Stimulated activated CD8-positive, alpha-beta memory T cell treated with anti-CD3 and anti-CD28 coated beads, Interleukin-2, amount 100 ng/mL, for 48 hours (primary cell): ENCODE results near the gene EVC.
"Not testable (repeated sequence)": the region's sequence is repeated elsewhere in the genome, so short reads cannot be mapped to it uniquely, and the experiment has no call there.

Source experiments
- DNase-seq, 2 donors: peaks; one replicate each; pipeline ENCODE4 v3.0.0-alpha.2; 2020; ENCODE audit warnings: low read depth in 2 of 2

Gene EVC

GRCh38 chr4:5812506-5813229 lies 101.7 kb downstream of the EVC start:
- no peak for DNase-seq

GRCh38 chr4:5813882-5814255 lies 102.9 kb downstream of the EVC start:
- no peak for DNase-seq

GRCh38 chr4:5814421-5814820 lies 103.4 kb downstream of the EVC start:
- no peak for DNase-seq

- no peak for DNase-seq
These were observed 104.6 kb downstream of the EVC start for GRCh38 chr4:5815641-5816040.

- DNase-seq = no peak
These were observed 105.1 kb downstream of the EVC start for GRCh38 chr4:5816101-5816500.

- no peak for DNase-seq
These were observed 105.9 kb downstream of the EVC start for GRCh38 chr4:5816851-5817375.

- DNase-seq = peak in 1 of 2 donors; percentile 9
These were observed 110.8 kb downstream of the EVC start for GRCh38 chr4:5821665-5822358.

GRCh38 chr4:5822619-5823018 lies 111.6 kb downstream of the EVC start:
- DNase-seq = no peak

- no peak for DNase-seq
These were observed 112.7 kb downstream of the EVC start for GRCh38 chr4:5823542-5824211.

- no peak for DNase-seq
These were observed 113.2 kb downstream of the EVC start for GRCh38 chr4:5824227-5824626.

- no peak for DNase-seq
These were observed 113.6 kb downstream of the EVC start for GRCh38 chr4:5824635-5825034.

GRCh38 chr4:5825321-5826041 lies 114.5 kb downstream of the EVC start:
- DNase-seq = no peak

- DNase-seq = no peak
These were observed 115.6 kb downstream of the EVC start for GRCh38 chr4:5826437-5827107.

GRCh38 chr4:5827108-5828004 lies 116.4 kb downstream of the EVC start:
- no peak for DNase-seq

- DNase-seq = no peak
These were observed 117.0 kb downstream of the EVC start for GRCh38 chr4:5828005-5828391.

GRCh38 chr4:5836943-5837342 lies 125.9 kb downstream of the EVC start:
- no peak for DNase-seq

- DNase-seq = not testable (repeated sequence)
These were observed 126.5 kb downstream of the EVC start for GRCh38 chr4:5837483-5837882.

- DNase-seq = no peak
These were observed 128.3 kb downstream of the EVC start for GRCh38 chr4:5839332-5839731.

GRCh38 chr4:5839751-5840674 lies 129.0 kb downstream of the EVC start:
- DNase-seq = no peak
